NCI-H524 (cell line): Measurements from ENCODE around the gene TMEM237.
"Not testable (repeated sequence)": the region's sequence is repeated elsewhere in the genome, so short reads cannot be mapped to it uniquely, and the experiment has no call there.

Experiments
- DNase-seq, 2 experiments: peaks; one replicate each; lab custom pipeline; 2025; lab: John Stamatoyannopoulos, UW

TMEM237 gene, protein sequence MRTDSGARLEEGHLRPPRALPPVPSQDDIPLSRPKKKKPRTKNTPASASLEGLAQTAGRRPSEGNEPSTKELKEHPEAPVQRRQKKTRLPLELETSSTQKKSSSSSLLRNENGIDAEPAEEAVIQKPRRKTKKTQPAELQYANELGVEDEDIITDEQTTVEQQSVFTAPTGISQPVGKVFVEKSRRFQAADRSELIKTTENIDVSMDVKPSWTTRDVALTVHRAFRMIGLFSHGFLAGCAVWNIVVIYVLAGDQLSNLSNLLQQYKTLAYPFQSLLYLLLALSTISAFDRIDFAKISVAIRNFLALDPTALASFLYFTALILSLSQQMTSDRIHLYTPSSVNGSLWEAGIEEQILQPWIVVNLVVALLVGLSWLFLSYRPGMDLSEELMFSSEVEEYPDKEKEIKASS

GRCh38 chr2:201643216-201643890 is at the start of gene TMEM237:
Gene TMEM237, minus strand, starts transcription at chr2:201643503. Its CDS starts 103 bp downstream, at chr2:201643400.
- DNase-seq, result peak in 1 of 2 experiments; percentile 65

- DNase-seq, result no peak
Measured at GRCh38 chr2:201685156-201685555, 41.9 kb upstream of the TMEM237 start.

- DNase-seq, result no peak
Measured at GRCh38 chr2:201680743-201681142, 37.4 kb upstream of the TMEM237 start.

DNA sequence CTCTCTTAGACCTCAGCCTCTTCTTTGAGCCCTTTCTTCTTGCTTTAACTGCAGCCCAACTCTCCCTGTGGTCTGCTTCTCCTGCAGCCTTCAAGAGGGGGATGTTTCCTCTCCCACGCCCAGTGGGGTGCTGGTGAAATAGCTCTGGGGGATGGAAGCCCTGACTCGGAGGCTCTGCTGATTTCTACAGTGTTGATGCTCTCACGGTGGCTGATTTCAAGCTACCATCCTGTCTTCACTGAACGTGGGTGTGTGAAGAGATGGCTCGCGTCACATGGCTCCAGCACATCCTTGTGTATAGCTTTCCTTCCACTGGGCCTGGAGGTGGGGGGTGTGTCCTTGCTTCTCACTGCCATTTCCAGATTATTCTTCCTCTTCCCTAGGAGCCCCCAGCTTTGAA is 35.1 kb upstream of the TMEM237 start:
- DNase-seq, result no peak

DNA sequence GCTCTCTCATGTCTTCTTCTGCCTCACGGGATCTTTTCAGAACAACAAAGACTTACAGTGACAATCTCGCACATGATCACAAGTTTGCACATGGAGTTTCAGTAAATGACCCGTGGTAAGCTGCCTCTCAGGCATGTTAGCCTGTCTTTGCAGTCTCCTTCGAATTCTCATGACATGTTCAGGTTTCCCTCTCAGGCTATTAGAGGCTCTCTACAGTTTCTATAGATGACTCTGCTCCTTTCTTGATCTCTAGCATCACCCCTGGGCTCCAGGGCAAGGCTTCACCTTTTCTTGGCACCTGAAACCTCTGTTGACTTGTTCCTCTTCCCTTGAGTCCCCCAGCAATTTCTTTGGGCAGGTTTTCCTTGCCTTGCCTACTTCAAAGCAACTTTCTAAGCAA is 32.2 kb upstream of the TMEM237 start:
- no peak for DNase-seq

- DNase-seq, result no peak
Measured at GRCh38 chr2:201674794-201675193, 31.5 kb upstream of the TMEM237 start.

DNA sequence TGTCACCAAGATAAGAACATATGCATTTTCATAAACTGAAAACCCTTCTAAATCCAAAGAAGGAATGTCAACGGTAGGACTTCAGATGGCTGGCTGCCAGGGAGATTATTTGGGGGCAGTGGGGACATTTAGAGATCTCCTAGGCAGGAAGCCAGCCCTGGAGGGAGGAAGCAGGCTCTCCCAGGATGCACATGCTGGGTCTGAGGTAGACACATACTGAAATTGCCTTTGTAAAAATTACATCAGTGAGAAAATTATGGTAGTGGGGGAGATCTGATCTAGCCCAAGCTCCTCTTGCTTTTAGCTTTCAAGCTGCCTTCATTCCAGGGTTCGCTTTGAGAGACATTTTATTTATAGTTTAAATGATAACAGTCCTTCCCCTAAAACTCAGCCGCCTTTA is 31.0 kb upstream of the TMEM237 start:
- DNase-seq, result no peak

GRCh38 chr2:201673546-201673945 is 30.2 kb upstream of the TMEM237 start:
- no peak for DNase-seq

- not testable (repeated sequence) for DNase-seq
Measured at GRCh38 chr2:201671205-201671604, 27.9 kb upstream of the TMEM237 start.

DNA sequence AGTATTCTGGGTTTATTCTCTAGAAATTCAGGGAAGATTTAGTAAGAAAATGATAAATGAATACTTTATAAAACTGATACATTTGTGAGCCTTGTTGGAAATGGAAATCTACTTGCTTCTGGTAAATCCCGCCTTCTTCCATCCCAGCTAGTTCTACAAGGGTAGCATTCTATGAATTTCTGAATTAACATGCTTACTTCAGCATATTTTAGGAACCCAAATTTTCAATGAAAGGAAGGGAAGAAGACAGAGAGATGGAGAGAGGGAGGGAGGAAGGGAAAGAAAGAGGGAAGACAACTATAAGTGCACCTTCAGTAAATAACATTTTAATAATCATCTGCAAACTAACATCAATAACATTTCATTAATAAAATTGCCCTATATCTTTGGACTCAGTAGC is 26.6 kb upstream of the TMEM237 start:
- DNase-seq, result no peak

DNA sequence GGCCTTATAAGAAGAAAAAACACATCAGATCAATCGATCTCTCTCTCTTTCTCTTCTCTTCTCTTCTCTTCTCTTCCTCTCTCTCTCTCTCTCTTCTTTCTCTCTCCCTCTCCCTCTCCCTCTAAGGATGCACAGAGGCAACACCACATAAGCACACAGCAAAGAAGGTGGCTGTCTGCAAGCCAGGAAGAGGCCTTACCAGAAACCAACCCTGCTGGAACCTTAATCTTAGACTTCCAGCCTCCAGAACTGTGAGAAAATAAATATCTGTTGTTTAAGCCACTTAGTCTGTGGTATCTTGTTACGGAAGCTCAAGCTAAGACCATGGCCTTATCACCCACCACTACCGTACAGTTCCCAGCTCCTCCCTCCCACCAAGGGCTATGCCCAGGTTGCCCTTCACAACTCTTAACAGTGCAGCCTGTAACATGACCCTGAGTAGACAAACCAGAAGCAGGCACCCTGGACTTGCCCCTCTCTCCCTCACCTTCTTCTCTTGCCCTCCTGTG is 25.2 kb upstream of the TMEM237 start:
- DNase-seq, result no peak

GRCh38 chr2:201664334-201664733 is 21.0 kb upstream of the TMEM237 start:
- DNase-seq, result no peak

GRCh38 chr2:201661366-201661765 is 18.1 kb upstream of the TMEM237 start:
- no peak for DNase-seq

DNA sequence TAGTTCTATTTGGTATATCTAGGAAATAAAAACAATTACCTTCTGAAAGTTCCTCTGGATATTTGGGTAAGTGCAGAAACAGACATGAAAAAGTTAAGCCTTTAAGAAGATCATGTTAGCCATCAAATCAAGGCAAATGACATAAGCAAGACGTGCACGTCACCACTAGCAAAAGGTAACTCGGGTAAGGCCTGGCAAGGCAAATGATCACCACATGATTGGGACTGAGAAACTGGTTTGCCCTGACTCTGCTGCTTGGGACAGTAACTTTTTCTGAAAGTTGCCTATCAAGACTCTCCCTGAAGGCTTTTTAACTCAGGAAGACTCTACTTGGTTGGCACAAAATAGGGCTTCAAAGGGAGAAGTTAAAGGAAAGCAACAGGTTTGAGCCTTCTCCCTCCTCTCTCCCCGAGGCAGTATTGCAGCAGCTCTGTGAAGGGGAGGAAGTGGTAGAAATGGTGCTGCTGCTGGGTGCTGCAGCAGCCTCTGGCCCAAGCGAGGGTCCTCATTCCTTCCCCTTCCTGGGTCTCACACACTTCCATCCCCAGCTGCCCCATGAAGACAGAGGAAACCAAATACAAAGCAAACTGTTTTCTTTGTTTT is 17.1 kb upstream of the TMEM237 start:
- DNase-seq, result no peak

DNA sequence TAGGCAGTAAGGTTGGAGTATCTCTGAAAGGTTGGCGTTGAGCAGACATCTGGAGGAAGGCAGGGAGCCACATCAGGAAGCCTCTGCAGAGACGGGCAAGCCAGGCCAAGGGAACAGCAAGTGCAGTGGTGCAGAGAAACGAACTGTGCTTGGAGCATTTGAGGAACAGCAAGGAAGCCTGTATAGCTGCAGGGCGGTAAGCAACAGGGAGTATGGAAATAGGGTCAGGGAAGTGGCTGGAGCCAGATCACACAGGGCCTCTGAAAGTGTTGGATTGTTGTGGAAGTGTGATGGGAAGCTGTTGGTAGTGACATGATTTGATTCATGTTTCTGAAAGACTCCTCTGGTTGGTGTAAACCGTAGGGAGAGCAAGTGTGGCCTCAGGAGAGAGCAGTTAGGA is 13.4 kb upstream of the TMEM237 start:
- DNase-seq, result no peak

DNA sequence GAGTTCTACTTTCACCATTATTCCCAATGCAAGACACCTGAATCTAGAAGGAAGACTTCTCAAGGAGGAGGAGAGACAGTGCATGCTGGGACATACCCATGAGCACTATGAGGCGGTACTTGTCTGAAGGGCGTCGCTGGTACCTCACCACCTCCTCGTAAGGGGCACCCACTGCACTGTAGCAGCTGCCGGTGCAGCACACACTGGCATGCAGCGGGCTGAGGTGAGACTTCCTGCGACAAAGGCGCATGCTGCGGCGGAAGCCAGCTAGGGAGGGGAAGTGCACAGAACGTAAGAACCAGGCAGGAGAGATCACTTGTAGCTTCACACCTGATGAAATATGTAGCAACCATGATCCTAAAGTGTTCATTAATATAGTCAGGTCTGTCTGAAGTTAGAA is 12.8 kb upstream of the TMEM237 start:
- no peak for DNase-seq

DNA sequence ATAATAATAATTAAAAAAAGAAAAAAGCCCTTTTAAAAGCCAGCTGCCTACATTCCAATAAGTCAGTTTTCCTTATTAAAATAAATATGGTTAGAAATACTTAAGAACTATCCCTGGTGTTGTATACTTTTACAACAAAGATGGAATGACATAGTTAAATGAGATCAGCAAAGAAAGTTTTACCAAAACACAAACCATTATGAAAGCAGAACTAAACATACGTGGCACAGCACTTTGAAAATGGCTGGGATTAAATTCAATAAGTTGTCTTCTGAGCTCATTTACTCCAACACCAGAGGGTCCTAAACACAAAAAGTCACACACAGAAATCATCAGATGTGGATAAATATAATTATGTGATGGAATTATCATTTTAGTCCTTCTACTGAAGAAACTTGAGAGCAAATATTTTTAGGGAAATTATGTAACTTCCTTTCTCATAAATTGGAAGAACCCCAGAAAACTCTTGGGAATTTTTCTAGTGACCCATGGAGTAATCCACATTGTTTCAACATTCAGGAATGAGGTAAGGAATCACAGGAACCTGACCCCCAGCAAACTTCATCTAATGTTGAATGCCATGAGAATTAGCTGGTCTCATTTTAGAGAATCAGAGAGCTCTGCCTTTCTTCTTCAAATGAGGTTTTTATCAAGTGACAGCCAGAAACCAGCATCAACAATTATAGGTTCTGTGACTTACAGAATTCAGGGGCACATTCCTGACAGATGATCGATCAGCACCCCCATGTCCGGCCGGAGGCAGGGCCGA is 11.5 kb upstream of the TMEM237 start:
- DNase-seq, result no peak

DNA sequence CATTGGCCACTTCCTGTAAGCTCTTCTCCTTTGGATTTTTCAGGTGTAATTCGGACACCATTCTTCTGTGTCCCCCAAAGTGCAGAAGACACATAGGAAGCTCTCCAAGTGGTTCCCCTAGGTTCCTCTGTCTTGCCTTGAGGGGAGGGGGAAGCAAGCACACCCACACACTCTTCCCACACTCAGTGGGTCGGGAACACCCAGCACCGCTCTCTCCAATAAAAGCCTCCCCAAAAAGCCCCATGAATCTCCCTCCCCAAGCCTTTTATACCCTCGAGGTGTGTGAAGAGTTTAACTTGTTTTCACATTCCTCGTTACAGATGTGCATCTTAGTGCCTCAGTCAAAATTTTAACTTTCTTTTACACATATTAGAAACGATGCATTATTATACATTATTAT is 9.9 kb upstream of the TMEM237 start:
- DNase-seq, result no peak

- DNase-seq, result no peak
Measured at GRCh38 chr2:201649442-201649841, 6.1 kb upstream of the TMEM237 start.

- no peak for DNase-seq
Measured at GRCh38 chr2:201647431-201647830, 4.1 kb upstream of the TMEM237 start.

DNA sequence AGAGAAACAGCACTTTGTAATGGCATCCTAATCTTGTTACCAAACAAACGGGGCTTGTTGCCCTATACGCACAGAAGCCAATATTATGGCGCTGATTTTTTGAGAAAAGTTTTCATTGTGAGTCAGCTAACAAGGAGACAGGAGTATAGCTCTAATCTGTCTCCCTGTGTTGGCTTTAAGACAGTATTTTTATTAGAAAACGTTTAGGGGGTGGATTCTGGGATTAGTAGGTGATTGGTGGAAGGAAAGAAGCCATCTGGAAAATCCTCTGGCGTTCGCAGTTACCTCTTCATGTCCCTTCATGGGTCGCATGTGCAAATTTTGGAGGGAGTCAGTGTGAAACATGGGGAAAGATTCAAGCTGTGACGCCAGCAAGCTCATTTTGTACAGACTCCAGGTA is 698 bp upstream of the TMEM237 start:
- peak in 1 of 2 experiments; percentile 68 for DNase-seq

GRCh38 chr2:201642579-201643215 is 606 bp downstream of the TMEM237 start:
- peak; percentile 54 to 68 for DNase-seq
